HepG2 (cell line): Measurements from ENCODE around the gene CD68. TPM values are rescaled to one million over a fixed set of nuclear protein-coding genes. Genes with fewer than 3 reads are reported as not detected.

Experiments
- AHDC1 ChIP-seq: sonication (generic); formaldehyde crosslinking; IDR thresholded peaks from 2 replicates; pipeline ENCODE4 v1.5.1; 2020; ENCODE audit warnings: mild to moderate bottlenecking, missing genetic modification reagents, borderline replicate concordance
- EEA1 ChIP-seq: sonication (generic); formaldehyde crosslinking; IDR thresholded peaks from 2 replicates; pipeline ENCODE4 v1.5.1; 2020; ENCODE audit warnings: mild to moderate bottlenecking, missing genetic modification reagents, borderline replicate concordance
- KAT2B ChIP-seq: fragments of 150-350 bp; IDR thresholded peaks from 2 replicates; pipeline ENCODE4 v1.6.1; 2014; ENCODE audit warnings: low read depth, low read length, borderline replicate concordance
- KLF13 ChIP-seq: sonication (generic); formaldehyde crosslinking; IDR thresholded peaks from 2 replicates; pipeline ENCODE4 v1.4.0; 2020; ENCODE audit warnings: mild to moderate bottlenecking, missing genetic modification reagents
- MAFF ChIP-seq: IDR thresholded peaks from 2 replicates; pipeline ENCODE4 v1.6.1; 2011; ENCODE audit warnings: low read depth, low read length, improper control_type of control experiment
- SRSF9 ChIP-seq: fragments of 200-400 bp; formaldehyde crosslinking; IDR thresholded peaks from 2 replicates; pipeline ENCODE4 v1.6.1; 2018; ENCODE audit warnings: borderline replicate concordance, mild to moderate bottlenecking, low read depth, low read length; ENCODE audit not compliant: insufficient read depth, poor library complexity, severe bottlenecking
- UBTF ChIP-seq: sonication (generic); formaldehyde crosslinking; IDR thresholded peaks from 2 replicates; pipeline ENCODE4 v1.4.0; 2020; ENCODE audit warnings: mild to moderate bottlenecking, missing genetic modification reagents
- ZBTB2 ChIP-seq: sonication (generic); formaldehyde crosslinking; IDR thresholded peaks from 2 replicates; pipeline ENCODE4 v1.8.0; 2022; ENCODE audit warnings: low read depth, missing genetic modification reagents
- ZEB1 ChIP-seq: IDR thresholded peaks from 2 replicates; pipeline ENCODE4 v1.6.1; 2012; ENCODE audit warnings: mild to moderate bottlenecking, low read depth, inconsistent platforms; ENCODE audit not compliant: insufficient replicate concordance
- ZNF124 ChIP-seq: sonication (generic); formaldehyde crosslinking; IDR thresholded peaks from 2 replicates; pipeline ENCODE4 v1.4.0; 2020; ENCODE audit warnings: missing genetic modification reagents
- ZNF256 ChIP-seq: sonication (generic); formaldehyde crosslinking; conservative IDR thresholded peaks from 2 replicates; pipeline ENCODE4 v1.4.0; 2020; ENCODE audit warnings: missing genetic modification reagents
- ZNF672 ChIP-seq: sonication (generic); formaldehyde crosslinking; IDR thresholded peaks from 2 replicates; pipeline ENCODE4 v1.8.1; 2022; ENCODE audit warnings: missing genetic modification reagents
- ZNF75D ChIP-seq: sonication (generic); formaldehyde crosslinking; IDR thresholded peaks from 2 replicates; pipeline ENCODE4 v1.8.1; 2023; ENCODE audit warnings: missing genetic modification reagents, mild to moderate bottlenecking, borderline replicate concordance
- ZNF770 ChIP-seq: sonication (generic); formaldehyde crosslinking; IDR thresholded peaks from 2 replicates; pipeline ENCODE4 v1.5.0; 2020; ENCODE audit warnings: mild to moderate bottlenecking, missing genetic modification reagents
- ZNF800 ChIP-seq: sonication (generic); formaldehyde crosslinking; IDR thresholded peaks from 2 replicates; pipeline ENCODE4 v1.4.0; 2020; ENCODE audit warnings: missing genetic modification reagents
- polyA plus RNA-seq, 8 experiments: library from polyadenylated mRNA; depleted of rRNA in 3 of 8; stranded (reverse) in 7 of 8; unstranded in 1 of 8; fragments of >200 nt; fragmentation: Illumina TruSeq in 4 of 8; extraction: Trizol in 4 of 8; gene quantifications; 2 replicates each; pipeline versions ENCODE4 v1.2.1 to v1.2.3, GENCODE V29; 2011 to 2016; ENCODE audit warnings: low read depth in 4 of 8, missing spikeins in 1 of 8, mixed read lengths in 1 of 8; ENCODE audit not compliant: insufficient read depth in 1 of 8
- total RNA-seq, 5 experiments: library from RNA; depleted of rRNA; stranded (reverse); fragments of >200 nt; fragmentation: Illumina TruSeq; extraction: Trizol; gene quantifications; 2 replicates each; pipeline ENCODE4 v1.2.3, GENCODE V29; 2016; ENCODE audit warnings: low read depth in 1 of 5

CD68 gene
- total and polyA plus RNA-seq, 2 of the 13 experiments (the other 11 are each of a cell fraction or from before 2014, with no cell fraction given): 10.3 to 104 TPM

- TF ChIP-seq AHDC1 (CRISPR knock-in tag): no peak
- TF ChIP-seq ZNF75D: no peak
- TF ChIP-seq KAT2B: no peak
- no peak for TF ChIP-seq EEA1 (CRISPR knock-in tag)
- TF ChIP-seq MAFF: no peak
- TF ChIP-seq ZNF672 (CRISPR knock-in tag): no peak
- no peak for TF ChIP-seq ZBTB2 (CRISPR knock-in tag)
- TF ChIP-seq ZNF770 (CRISPR knock-in tag): no peak
- TF ChIP-seq ZNF256 (CRISPR knock-in tag): no peak
- no peak for TF ChIP-seq SRSF9
- TF ChIP-seq ZNF800 (CRISPR knock-in tag): no peak
- no peak for TF ChIP-seq KLF13 (CRISPR knock-in tag)
- no peak for TF ChIP-seq ZNF124 (CRISPR knock-in tag)
- TF ChIP-seq ZEB1: no peak
- no peak; the same call in 1 of the 2 replicates for TF ChIP-seq UBTF
Measured at GRCh38 chr17:7557147-7557764, 22.2 kb upstream of the CD68 start (continued).
